GM18867 (cell line): ENCODE results near the gene TBC1D22A.

Experiments
- ATAC-seq: cut with Tn5 transposase; IDR thresholded peaks from one replicate; pipeline ENCODE4 v1.9.1; 2021; ENCODE audit warnings: mild to moderate bottlenecking, moderate library complexity; ENCODE audit not compliant: unreplicated experiment

The TBC1D22A gene

GRCh38 chr22:47201996-47202818, 439.8 kb downstream of the TBC1D22A start:
- ATAC-seq, result no peak

GRCh38 chr22:47202819-47203553, 440.5 kb downstream of the TBC1D22A start:
- ATAC-seq, result no peak

DNA sequence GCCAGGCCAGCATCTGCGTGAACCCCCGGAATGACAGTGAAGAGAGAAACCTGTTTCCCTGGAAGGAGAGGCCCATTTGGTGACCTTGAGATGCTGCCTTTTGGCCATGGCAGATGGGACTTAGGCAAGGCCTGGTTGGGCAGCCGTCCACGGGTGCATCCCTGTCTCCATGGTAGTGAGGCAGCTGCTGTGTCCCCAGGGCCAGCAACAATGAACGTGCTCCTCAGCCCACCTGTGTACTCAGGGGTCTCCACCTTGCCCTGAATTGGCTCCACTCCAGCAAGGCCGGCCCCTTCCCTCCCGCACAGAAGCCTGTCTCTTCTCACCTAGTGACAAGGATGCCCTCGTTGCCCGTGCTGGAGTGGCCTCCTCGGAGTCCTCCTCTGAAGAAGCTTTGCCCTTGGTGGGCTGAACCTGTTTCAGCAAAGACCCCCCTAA, 441.1 kb downstream of the TBC1D22A start:
- no peak for ATAC-seq

DNA sequence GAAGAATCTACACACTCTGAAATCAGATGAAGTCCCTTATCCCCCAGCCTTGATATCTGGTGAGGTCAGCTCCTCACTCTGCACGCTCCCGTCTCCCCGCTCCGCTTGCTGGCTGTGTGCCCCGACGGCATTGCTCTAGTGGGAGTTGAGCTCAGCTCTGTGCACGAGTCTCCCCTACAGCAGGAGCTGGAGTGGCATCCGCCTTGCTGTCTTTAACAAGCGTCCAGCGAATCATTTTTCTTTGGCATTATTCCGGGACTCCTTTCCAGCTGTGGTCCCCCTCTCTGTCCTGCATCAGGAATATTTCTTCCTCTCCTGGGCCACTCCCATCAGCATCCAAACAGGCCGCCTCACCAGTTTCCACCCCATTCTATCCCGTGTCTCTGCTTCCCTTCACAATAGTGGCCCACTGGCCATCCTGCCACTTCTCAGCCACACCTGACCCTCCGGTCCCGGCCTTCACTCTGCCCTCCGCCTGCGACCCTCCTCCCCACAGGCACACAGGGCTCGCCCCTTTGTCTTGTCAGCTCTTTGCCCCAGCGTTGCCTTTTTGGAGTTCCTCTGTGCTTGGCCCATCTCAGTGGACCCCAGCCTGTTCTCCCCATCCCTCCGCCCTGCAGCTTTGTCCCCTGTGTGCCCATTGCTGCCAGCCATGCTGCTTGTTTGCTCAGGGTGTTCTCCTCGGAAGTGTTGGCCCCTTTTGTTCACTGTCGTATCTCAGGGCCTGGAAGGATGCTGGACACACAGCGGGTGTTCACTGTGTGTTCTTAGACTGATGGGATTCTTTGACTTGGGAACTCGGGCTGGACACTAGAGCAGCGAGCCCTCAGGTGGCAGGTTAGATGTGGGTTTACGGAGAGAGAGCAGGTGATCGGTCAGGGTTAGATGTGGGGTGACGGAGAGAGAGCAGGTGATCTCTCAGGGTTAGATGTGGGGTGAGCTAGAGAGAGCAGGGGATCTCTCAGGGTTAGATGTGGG, 441.8 kb downstream of the TBC1D22A start:
- ATAC-seq, result no peak

DNA sequence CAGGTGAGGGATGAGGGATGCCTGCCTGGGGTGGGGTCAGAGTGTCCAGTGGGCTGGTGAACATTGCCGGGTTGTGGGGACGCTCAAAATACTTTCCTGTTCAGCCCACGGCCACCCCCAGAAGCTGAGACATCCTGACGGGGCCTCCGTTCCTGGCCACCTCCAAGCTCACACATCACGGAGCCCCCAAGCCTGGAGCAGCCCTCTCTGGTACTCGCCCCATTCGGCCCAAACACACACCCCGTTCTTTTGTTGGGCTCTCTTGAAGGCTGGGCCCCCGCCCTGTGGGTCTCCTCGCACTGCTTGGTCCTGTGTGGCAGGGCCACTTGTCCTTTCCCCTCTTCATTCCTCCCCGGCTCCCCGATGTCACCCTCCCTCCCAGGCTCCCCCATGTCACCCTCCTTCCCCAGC, 442.6 kb downstream of the TBC1D22A start:
- no peak for ATAC-seq

DNA sequence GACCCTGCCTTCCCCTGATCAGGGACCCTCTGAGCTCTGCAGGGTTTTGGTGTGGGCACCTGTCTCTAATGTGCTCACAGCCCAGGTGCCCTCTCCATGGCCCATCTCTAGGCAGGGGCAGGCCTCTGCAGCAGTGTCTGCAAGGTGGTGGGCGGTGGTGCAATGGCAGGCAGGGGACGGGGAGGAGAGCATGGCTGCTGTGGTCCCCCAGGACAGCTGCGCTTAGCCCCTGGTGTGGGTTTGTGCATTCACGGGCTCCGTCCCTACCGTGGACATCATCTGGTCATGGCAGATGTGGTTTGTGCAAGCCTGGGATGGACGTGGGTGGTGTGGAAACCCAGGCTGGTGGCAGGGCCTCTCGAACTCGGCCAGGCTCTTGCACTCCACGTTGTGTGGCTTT, 443.1 kb downstream of the TBC1D22A start:
- no peak for ATAC-seq

DNA sequence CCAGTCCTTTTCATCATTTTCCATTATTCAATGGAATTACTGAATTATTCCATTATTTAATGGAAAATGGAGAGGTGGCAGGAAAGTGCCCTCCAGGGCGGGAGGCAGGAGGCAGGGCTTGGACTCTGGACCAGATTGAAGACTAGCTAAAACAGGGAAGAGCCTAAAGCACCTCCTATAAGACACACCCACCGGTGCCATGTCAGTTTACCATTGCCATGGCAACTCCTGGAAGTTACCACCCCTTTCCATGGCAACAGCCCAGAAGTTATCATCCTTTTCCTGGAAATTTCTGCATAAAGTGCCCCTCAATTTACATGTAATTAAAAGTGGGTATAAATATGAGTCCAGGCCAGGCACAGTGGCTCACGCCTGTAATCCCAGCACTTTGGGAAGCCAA, 443.7 kb downstream of the TBC1D22A start:
- ATAC-seq, result no peak

DNA sequence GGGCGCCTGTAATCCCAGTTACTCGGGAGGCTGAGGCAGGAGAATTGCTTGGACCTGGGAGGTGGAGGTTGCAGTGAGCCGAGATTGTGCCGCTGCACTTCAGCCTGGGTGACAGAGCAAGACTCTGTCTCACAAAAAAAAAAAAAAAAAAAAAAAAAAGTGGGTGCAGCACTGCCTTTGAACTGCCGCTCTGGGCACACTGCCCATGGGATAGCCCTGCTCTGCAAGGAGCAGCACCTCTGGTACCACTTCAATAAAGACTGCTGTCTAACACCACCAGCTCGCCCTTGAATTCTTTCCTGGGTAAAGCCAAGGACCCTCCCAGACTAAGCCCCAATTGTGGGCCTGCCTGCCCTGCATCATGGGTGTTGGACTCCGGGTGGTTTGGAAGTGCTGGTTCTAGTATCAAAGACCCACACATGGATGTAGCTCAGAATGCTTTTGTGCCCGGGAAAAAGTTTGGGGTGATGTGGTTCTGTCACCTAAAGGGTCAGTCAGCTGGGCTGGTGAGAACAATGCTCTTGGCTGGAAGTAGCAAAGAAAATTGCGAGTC, 444.3 kb downstream of the TBC1D22A start:
- no peak for ATAC-seq

- no peak for ATAC-seq
Measured at GRCh38 chr22:47207387-47207786, 444.9 kb downstream of the TBC1D22A start.

- ATAC-seq, result no peak
Measured at GRCh38 chr22:47207846-47208554, 445.6 kb downstream of the TBC1D22A start.

- no peak for ATAC-seq
Measured at GRCh38 chr22:47208630-47209029, 446.2 kb downstream of the TBC1D22A start.

DNA sequence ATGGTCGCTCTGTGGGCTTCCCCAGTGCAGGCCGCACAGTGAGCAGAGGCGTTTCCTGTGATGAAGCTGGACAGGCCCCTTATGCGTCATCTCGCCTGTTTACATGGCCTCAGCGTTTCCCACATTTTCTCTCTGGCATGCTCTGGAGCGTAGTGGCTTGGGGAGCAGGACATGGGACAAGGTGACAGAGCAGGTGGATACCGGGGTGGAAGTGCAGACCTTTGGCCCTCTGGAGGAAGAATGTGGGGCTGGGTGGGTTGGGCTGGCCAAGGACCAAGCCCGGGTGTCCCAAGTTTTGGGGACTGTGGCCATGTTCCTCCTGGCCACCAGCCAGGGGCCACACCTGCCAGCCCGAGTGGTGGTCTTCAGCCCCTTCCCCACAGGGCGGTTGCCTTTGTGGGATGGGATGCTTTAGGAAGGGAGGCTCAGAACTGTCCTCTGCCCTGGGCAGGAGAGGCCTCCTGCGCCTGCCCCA, 446.6 kb downstream of the TBC1D22A start:
- no peak for ATAC-seq

GRCh38 chr22:47209547-47210023, 447.1 kb downstream of the TBC1D22A start:
- no peak for ATAC-seq

DNA sequence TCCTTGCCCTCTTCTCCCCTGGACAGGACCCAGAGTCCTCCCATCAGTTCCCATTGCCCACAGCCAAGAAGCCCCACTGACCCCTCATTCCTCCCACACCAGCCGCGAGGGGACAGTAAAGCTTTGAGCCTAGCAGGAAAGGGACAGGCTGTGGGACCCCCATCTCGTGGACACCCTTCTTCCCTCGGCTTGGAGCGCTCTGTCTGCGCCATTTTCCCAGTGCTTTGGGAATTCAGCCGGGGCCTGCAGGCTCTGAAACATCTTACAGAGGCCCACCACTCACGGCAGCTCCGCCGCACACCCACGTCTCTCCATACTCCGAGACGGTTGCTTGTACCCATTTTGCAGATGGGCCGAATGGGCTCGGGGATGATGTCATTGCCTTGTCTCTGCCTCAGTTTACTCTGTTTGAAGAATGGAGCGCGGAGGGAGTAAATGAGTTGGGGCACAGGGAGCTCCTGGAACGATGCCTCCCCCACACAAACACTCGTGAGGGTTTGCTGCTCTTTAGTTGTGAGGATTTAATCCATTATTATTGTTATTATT, 447.7 kb downstream of the TBC1D22A start:
- ATAC-seq, result no peak

- no peak for ATAC-seq
Measured at GRCh38 chr22:47210686-47211085, 448.2 kb downstream of the TBC1D22A start.

DNA sequence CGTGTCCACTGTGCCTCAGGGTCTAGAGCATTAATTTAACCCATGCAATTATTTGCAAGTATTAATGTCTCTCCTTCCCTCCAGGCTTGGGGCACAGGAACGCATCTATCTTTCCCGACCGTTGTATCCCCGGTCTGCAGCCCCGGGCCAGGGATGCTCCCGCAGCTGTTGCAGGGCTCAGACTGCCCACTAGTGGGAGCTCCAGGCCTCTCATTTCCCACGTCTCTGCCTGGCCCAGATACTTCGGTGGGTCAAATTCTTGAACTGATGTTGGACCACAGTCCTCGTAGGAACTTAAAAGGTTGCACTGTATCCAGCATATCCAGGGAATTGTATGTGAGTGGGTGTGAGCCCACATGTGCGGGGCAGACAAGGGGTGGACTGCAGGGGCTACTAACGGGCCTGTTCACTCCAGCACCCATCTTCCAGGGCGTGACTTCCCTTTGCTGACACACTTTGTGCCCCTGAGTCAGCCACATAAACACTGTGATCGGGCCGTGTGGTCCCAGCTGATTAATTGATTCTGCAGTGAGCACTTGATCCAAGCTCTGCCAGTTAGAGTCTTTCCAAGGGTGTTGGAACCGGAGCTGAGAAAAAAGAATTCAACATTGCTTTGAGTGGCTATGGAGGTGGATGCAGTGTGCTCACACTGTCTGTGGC, 451.3 kb downstream of the TBC1D22A start:
- ATAC-seq, result no peak

GRCh38 chr22:47215851-47216250, 453.4 kb downstream of the TBC1D22A start:
- no peak for ATAC-seq

- ATAC-seq, result no peak
Measured at GRCh38 chr22:47218671-47219070, 456.2 kb downstream of the TBC1D22A start.

DNA sequence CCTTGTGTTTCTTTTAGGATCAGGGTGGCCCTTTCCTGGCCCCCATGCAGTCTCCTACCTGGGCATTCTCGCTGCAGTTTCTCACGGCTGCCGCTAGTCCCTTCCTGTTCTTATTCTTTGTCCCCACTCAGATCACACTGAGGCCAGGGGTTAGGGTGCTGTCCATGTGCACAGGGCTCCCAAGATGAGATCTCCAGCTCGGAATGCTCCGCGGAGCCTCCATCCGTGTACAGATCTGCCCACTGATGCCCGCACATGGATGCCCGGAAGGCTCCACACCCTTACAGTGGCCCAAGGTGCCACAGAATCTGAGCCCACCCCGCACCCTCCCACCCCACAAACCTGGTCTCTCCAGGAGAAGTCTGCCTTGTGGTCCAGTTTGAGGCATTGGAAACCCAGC, 457.3 kb downstream of the TBC1D22A start:
- ATAC-seq, result no peak
